Gastroesophageal sphincter (tissue), 3 donors: ENCODE data around the gene LCNL1.

Experiments used
- CTCF ChIP-seq, 4 experiments: fragments of 200-600 bp in 2 of 4; fragments of 450-650 bp in 2 of 4; sonication (generic) in 1 of 4; IDR thresholded peaks; one replicate each; pipeline ENCODE4 v1.5.1; 2017 to 2019; ENCODE audit warnings: antibody characterized with exemption in 4 of 4, mild to moderate bottlenecking in 2 of 4, moderate library complexity in 2 of 4
- POLR2A ChIP-seq, 2 donors: fragments of 450-650 bp; IDR thresholded peaks; one replicate each; pipeline ENCODE4 v1.6.1; 2017; ENCODE audit warnings: antibody characterized with exemption in 2 of 2, mild to moderate bottlenecking in 2 of 2, moderate library complexity in 1 of 2
- POLR2AphosphoS5 ChIP-seq: sonication (generic); formaldehyde crosslinking; IDR thresholded peaks from one replicate; pipeline ENCODE4 v1.6.1; 2017; ENCODE audit warnings: antibody characterized with exemption

GRCh38 chr9:137030538-137031527 is 48.0 kb downstream of the LCNL1 start:
- no peak for TF ChIP-seq CTCF (IDR thresholded peaks at IDR 0.05)
- TF ChIP-seq POLR2A (IDR thresholded peaks at IDR 0.05), result no peak
- TF ChIP-seq POLR2AphosphoS5, result no peak
